Spinal cord (tissue), 10 donors: ENCODE results near the gene RWDD2A. TPM values are rescaled to one million over a fixed set of nuclear protein-coding genes. Genes with fewer than 3 reads are reported as not detected.

Experiments
- DNase-seq, 6 donors: peaks; one replicate each; pipeline versions ENCODE4 v3.0.0 to v3.0.0-alpha.2; 2013 to 2015; ENCODE audit warnings: low spot score in 6 of 6, low read depth in 4 of 6
- H3K27ac ChIP-seq: one replicate; pipeline ENCODE4 v1.5.1; 2013; ENCODE audit warnings: low read depth, low read length, control low read depth
- H3K27me3 ChIP-seq: one replicate; pipeline ENCODE4 v1.6.1; 2013; ENCODE audit warnings: low read length; ENCODE audit not compliant: control insufficient read depth, insufficient read depth
- H3K36me3 ChIP-seq: one replicate; pipeline ENCODE4 v1.6.1; 2013; ENCODE audit warnings: low read length; ENCODE audit not compliant: control insufficient read depth, insufficient read depth
- H3K4me1 ChIP-seq: one replicate; pipeline ENCODE4 v1.6.1; 2013; ENCODE audit warnings: low read length; ENCODE audit not compliant: control insufficient read depth, insufficient read depth
- H3K4me3 ChIP-seq: one replicate; pipeline ENCODE4 v1.5.1; 2013; ENCODE audit warnings: low read depth, low read length, control low read depth
- H3K9me3 ChIP-seq: one replicate; pipeline ENCODE4 v1.6.1; 2013; ENCODE audit warnings: low read length; ENCODE audit not compliant: control insufficient read depth, insufficient read depth
- WGBS: methylation state at CpG from one replicate; pipeline ENCODE4 v1.1.5; 2013; ENCODE audit warnings: missing lambda C conversion rate; ENCODE audit not compliant: insufficient coverage; 5-methylcytosine and 5-hydroxymethylcytosine counted together
- long read RNA-seq, 4 donors: transcript quantifications; one replicate each; lab custom pipeline, GENCODE V29; 2026
- polyA plus RNA-seq, 2 donors: library from polyadenylated mRNA; unstranded; fragments of 120-200 nt; gene quantifications; one replicate each; pipeline ENCODE4 v1.2.1, GENCODE V29; 2013; ENCODE audit not compliant: insufficient read length in 2 of 2
- total RNA-seq, 2 donors: library from RNA; depleted of rRNA in 1 of 2; stranded (reverse); fragments of 120-200 nt in 1 of 2; fragments of >200 nt in 1 of 2; gene quantifications; one replicate each; pipeline versions ENCODE4 v1.2.3 to v1.2.4, GENCODE V29; 2013 to 2014
- donor health status: healthy.

The RWDD2A gene
- total RNA-seq = 10 to 100 TPM in 1 of 2 donors, 1 to 10 TPM in 1; 7.3 to 11.4 TPM
- 10 to 100 TPM; 15.5 to 17.5 TPM for polyA plus RNA-seq
- long read RNA-seq, donor 1, transcript RWDD2A-201 (3 exons, 3,744 nt) = major isoform, 6 of 6 reads
- long read RNA-seq, donor 1, partial matches to known transcripts = 0 of 6 reads
- long read RNA-seq, donor 1, other reads (novel, unspliced or antisense) = 0 of 6 reads
- long read RNA-seq, donor 2, partial matches to known transcripts = 0 of 3 reads
- long read RNA-seq, donor 2, other reads (novel, unspliced or antisense) = 0 of 3 reads
- long read RNA-seq, donor 3, transcript RWDD2A-201 (3 exons, 3,744 nt) = major isoform, 5 of 5 reads
- long read RNA-seq, donor 3, partial matches to known transcripts = 0 of 5 reads
- long read RNA-seq, donor 3, other reads (novel, unspliced or antisense) = 0 of 5 reads
- long read RNA-seq, donor 4, transcript RWDD2A-201 (3 exons, 3,744 nt) = major isoform, 5 of 5 reads
- long read RNA-seq, donor 4, partial matches to known transcripts = 0 of 5 reads
- long read RNA-seq, donor 4, other reads (novel, unspliced or antisense) = 0 of 5 reads

DNA sequence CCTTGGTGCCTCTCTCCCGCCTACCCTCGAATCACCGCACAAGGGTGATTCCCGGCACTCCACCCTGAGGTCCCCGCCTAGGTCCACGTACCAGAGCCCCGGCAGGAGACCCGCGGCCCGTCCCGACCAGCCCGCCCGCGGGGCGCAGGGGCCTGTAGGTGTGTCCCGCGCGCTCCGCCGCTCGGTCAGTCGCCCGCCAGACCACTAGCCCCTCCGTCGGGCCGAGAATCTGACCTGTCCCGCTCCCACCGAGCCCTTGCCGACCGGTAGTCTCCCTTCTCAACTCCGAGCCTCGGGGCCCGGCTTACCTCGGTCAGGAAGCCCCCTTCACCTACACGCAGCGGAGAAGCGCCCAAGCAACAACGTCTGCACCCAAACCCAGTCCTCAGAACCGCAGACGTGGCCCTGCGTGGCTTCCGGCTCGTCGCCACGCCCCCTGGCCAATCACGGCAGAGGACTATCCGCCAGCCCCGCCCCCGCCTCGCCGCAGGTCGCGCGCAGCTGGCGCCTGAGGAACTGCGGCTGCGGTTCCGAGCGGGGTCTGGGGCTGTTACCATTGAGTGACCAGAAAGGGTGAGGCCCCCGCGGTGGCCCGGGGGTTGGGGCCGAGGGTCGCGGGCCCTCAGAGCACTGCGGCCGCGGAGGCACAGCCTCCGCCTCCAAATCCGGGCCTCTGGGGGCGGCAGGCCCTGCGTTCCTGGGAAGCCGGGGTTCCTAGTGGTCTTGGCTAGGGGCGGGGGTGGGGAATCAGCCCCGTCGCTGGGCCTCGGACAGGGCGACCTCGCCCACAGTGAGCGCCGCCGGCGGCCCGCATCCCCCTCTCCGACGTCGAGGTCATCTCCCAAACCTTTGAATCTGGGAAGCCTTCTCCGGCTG, at the start of gene RWDD2A, which contains the start of gene PGM3:
RWDD2A (plus strand) TSS at position 487 of the 876 bp plus-strand sequence. CDS start 1,095 bp downstream, outside the sequence.
PGM3 (minus strand) TSS at position 395 of the 876 bp plus-strand sequence. CDS start 2,253 bp downstream, outside the sequence.
- Histone ChIP-seq H3K4me1 (peaks cover 15% of the 10 kb centered on the region), H3K27me3 (no peaks in the 10 kb centered on the region), H3K27ac (peak within 1 kb of the TSS; percentile 79), H3K4me3 (peak within 1 kb of the TSS; percentile 89), H3K36me3 (peaks cover 6% of the 10 kb centered on the region), H3K9me3 (no peaks in the 10 kb centered on the region)
- under 1% methylated on average over 88 of the region's 88 CpGs for WGBS
- peak; percentile 80 to 97 (median 86) for DNase-seq

GRCh38 chr6:83151114-83151513, 42.0 kb upstream of the RWDD2A start:
- H3K27me3 ChIP-seq = no peaks in the 10 kb centered on the region
- peaks cover 12% of the 10 kb centered on the region for H3K36me3 ChIP-seq
- H3K4me3 ChIP-seq = no peak overlapping the region
- peaks cover 7% of the 10 kb centered on the region for H3K4me1 ChIP-seq
- no peak overlapping the region for H3K27ac ChIP-seq
- WGBS = no CpG with 5 or more reads among the region's 2 CpGs
- DNase-seq = no peak
- no peaks in the 10 kb centered on the region for H3K9me3 ChIP-seq

GRCh38 chr6:83152913-83153312, 40.2 kb upstream of the RWDD2A start:
- no peaks in the 10 kb centered on the region for H3K9me3 ChIP-seq
- peak overlapping the region; percentile 74 for H3K27ac ChIP-seq
- no peaks in the 10 kb centered on the region for H3K27me3 ChIP-seq
- H3K4me3 ChIP-seq = no peak overlapping the region
- H3K36me3 ChIP-seq = peaks cover 15% of the 10 kb centered on the region
- no CpG with 5 or more reads among the region's 1 CpG for WGBS
- H3K4me1 ChIP-seq = peaks cover 7% of the 10 kb centered on the region
- no peak for DNase-seq

DNA sequence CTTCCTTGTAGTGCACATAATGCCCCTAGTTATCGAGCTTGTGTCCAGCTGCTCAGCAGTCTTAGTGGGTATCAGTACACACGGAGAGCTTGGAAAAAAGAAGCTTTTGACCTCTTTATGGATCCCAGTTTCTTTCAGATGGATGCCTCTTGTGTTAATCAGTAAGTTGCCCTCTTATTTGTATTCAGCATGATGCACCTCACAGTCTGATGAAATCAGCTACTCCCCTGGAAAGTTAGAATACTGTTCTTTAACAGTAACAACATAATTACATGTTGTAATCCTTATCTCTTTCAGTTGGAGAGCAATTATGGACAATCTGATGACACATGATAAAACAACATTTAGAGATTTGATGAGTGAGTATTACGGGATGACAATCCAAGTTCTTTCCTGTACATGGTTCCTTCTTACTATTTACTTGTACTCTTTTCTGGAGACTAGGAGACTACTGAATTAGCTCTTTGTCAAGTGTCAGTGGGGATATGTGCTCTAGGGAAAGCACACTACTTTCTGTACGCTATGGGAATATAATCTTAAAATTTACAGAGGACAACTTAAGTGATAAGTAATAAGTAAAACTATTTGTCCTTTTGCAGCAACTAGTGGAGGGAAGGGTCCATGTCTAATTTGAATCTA, 39.2 kb upstream of the RWDD2A start:
- DNase-seq = peak; percentile 22 to 85 (median 48)
- Histone ChIP-seq H3K36me3 (peaks cover 14% of the 10 kb centered on the region), H3K4me1 (peaks cover 7% of the 10 kb centered on the region), H3K27me3 (no peaks in the 10 kb centered on the region), H3K4me3 (no peak overlapping the region), H3K9me3 (no peaks in the 10 kb centered on the region), H3K27ac (peak overlapping the region; percentile 74)
- 13% methylated on average over 2 of the region's 4 CpGs for WGBS

DNA sequence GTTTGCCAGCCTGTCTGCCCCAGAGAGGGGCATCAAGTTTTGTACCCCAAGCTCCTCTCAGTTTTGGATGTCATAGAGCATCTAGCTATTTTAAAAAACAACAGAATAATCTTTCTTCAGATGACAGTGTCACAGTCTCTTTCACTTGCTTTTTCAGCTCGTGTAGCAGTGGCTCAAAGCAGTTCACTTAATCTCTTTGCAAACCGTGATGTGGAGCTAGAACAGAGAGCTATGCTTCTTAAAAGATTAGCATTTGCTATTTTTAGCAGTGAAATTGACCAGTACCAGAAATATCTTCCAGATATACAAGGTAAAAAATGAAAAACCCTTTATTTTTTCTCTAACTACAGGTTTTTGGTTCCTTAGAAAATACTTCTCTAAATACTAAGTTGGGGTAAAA, 37.4 kb upstream of the RWDD2A start:
- Histone ChIP-seq H3K27me3 (no peaks in the 10 kb centered on the region), H3K36me3 (peaks cover 18% of the 10 kb centered on the region), H3K9me3 (no peaks in the 10 kb centered on the region), H3K4me1 (peaks cover 7% of the 10 kb centered on the region), H3K27ac (no peak overlapping the region), H3K4me3 (no peak overlapping the region)
- WGBS = no CpG with 5 or more reads among the region's 2 CpGs
- no peak for DNase-seq

GRCh38 chr6:83160167-83160566, 33.0 kb upstream of the RWDD2A start:
- WGBS = 76% methylated on average over 1 of the region's 1 CpG
- Histone ChIP-seq H3K27ac (no peak overlapping the region), H3K4me3 (no peak overlapping the region), H3K4me1 (peaks cover 2% of the 10 kb centered on the region), H3K9me3 (no peaks in the 10 kb centered on the region), H3K27me3 (no peaks in the 10 kb centered on the region), H3K36me3 (peaks cover 17% of the 10 kb centered on the region)
- DNase-seq = no peak

DNA sequence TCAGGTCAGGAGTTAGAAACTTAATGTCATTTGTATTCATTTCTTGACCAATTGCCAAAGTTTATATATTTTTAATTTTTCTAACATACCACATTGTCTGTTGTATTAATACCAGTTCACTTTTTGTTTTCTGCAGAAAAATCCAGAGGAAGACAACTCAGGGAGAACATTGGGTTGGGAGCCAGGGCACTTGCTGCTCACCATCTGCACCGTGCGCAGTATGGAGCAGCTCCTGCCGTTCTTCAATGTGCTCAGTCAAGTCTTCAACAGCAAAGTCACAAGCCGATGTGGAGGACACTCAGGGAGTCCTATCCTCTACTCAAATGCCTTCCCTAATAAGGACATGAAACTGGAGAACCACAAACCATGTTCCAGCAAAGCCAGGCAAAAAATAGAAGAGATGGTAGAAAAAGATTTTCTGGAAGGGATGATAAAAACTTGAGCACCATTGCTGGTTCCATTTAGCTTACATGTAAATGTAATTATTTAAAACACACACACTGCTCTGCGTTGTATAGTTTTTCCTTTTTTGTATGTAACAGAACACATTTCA, 25.4 kb upstream of the RWDD2A start:
- 88% methylated on average over 3 of the region's 5 CpGs for WGBS
- H3K27me3 ChIP-seq = no peaks in the 10 kb centered on the region
- no peak overlapping the region for H3K27ac ChIP-seq
- H3K9me3 ChIP-seq = no peaks in the 10 kb centered on the region
- peaks cover 24% of the 10 kb centered on the region for H3K36me3 ChIP-seq
- H3K4me3 ChIP-seq = no peak overlapping the region
- no peaks in the 10 kb centered on the region for H3K4me1 ChIP-seq
- no peak for DNase-seq

- peaks cover 26% of the 10 kb centered on the region for H3K36me3 ChIP-seq
- no peak overlapping the region for H3K27ac ChIP-seq
- no peaks in the 10 kb centered on the region for H3K27me3 ChIP-seq
- H3K4me1 ChIP-seq = no peaks in the 10 kb centered on the region
- H3K9me3 ChIP-seq = no peaks in the 10 kb centered on the region
- WGBS = no CpG with 5 or more reads among the region's 1 CpG
- no peak overlapping the region for H3K4me3 ChIP-seq
- DNase-seq = no peak
These were observed 24.6 kb upstream of the RWDD2A start for GRCh38 chr6:83168556-83168955.

- Histone ChIP-seq H3K36me3 (peaks cover 29% of the 10 kb centered on the region), H3K4me1 (no peaks in the 10 kb centered on the region), H3K9me3 (no peaks in the 10 kb centered on the region), H3K27me3 (no peaks in the 10 kb centered on the region), H3K4me3 (no peak overlapping the region), H3K27ac (no peak overlapping the region)
- DNase-seq = no peak
These were observed 24.1 kb upstream of the RWDD2A start for GRCh38 chr6:83169106-83169505.
